ENCODE data around the gene INPP5A. TPM values are rescaled to one million over a fixed set of nuclear protein-coding genes. Genes with fewer than 3 reads are reported as not detected.
"Not testable (repeated sequence)": the region's sequence is repeated elsewhere in the genome, so short reads cannot be mapped to it uniquely, and the experiment has no call there.

The INPP5A gene
- total RNA-seq, 1 experiment from 2014 or later: 12.3 TPM

DNA sequence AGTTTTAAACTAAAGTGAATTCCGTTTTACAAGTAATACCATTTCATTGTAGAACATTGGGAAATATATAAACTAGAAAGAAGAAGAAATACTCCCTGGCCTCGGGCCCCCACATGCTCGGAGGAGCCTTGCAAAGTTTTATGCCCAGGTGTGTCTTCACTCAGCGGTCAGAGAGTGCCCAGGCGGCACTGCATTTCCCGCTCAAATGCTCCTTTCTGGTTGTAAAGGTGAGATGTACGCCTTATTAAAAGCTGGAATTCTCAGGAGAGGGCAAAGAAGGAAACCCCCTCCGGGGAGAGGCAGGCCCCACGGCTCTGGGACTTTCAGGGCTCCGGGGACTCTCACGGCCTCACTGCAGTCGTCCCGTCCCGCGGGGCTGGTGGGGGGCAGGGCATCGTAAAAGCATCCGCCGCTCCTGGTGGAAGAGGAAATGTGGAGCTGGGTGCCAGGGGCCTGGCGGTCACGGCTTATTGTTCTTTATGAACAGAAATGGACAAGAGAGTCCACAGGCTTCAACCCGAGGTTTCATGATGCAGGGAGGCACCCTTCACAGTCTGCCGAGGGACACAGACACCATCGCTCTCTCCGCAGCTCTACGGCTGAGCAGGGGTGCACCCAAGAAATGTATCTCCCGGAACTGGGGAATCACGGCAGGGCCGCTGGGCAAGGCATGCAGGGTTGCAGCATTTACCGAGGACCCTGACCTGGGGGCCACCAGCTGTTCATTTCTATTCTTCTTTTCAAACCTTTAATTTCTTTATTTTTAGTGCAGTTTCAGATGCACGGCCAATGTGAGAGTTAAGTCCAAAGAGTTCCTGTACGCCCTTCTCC is 47.7 kb upstream of the INPP5A start:
- Histone ChIP-seq H2AFZ (ENCODE audit: low read depth, low read length, poor library complexity, severe bottlenecking) (no peak overlapping the region), H3K27ac (ENCODE audit: low read depth, low read length) (no peak overlapping the region), H3K36me3 (ENCODE audit: control insufficient read depth in 1 of 2, insufficient read depth in 2 of 2, low read length in 2 of 2) (no peaks in the 10 kb centered on the region), H3K9ac (ENCODE audit: low read length) (no peak overlapping the region), H3K4me3 (replicated peaks in 1 of 2; ENCODE audit: low read depth in 1 of 2, low read length in 2 of 2) (no peak overlapping the region), H3K4me2 (ENCODE audit: low read length) (no peak overlapping the region), H3K9me3 (ENCODE audit: control insufficient read depth in 1 of 2, insufficient read depth in 1 of 2, low read depth in 1 of 2, low read length in 2 of 2) (no peaks in the 10 kb centered on the region), H4K20me1 (ENCODE audit: insufficient read depth) (no peaks in the 10 kb centered on the region), H3K79me2 (ENCODE audit: insufficient read depth, low read length) (no peaks in the 10 kb centered on the region), H3K27me3 (ENCODE audit: insufficient read depth, low read length) (no peaks in the 10 kb centered on the region), H3K9me2 (ENCODE audit: insufficient read depth) (no peaks in the 10 kb centered on the region), H3K4me1 (ENCODE audit: control insufficient read depth in 1 of 2, insufficient read depth in 2 of 2, low read length in 2 of 2) (no peaks in the 10 kb centered on the region)
- ATAC-seq (no peak), DNase-seq (ENCODE audit: low read depth, low spot score) (no peak)
- no TSS peak for BruUV-seq (replicated peaks)
- ChIA-PET RAD21 (ENCODE audit: low non-redundant PET in 1 of 2, low total read pairs in 2 of 2, uncharacterized antibody in 2 of 2, unreplicated experiment in 2 of 2) (no interaction called here), CTCF (no interaction called here), POLR2A (no interaction called here)
- no peak for TF ChIP-seq CBX3 (IDR thresholded peaks at IDR 0.05; ENCODE audit: low read depth)
- TF ChIP-seq, protein P1, sequence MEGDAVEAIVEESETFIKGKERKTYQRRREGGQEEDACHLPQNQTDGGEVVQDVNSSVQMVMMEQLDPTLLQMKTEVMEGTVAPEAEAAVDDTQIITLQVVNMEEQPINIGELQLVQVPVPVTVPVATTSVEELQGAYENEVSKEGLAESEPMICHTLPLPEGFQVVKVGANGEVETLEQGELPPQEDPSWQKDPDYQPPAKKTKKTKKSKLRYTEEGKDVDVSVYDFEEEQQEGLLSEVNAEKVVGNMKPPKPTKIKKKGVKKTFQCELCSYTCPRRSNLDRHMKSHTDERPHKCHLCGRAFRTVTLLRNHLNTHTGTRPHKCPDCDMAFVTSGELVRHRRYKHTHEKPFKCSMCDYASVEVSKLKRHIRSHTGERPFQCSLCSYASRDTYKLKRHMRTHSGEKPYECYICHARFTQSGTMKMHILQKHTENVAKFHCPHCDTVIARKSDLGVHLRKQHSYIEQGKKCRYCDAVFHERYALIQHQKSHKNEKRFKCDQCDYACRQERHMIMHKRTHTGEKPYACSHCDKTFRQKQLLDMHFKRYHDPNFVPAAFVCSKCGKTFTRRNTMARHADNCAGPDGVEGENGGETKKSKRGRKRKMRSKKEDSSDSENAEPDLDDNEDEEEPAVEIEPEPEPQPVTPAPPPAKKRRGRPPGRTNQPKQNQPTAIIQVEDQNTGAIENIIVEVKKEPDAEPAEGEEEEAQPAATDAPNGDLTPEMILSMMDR (IDR thresholded peaks at IDR 0.05 in 2 of 3, conservative IDR thresholded peaks at IDR 0.05 in 1 of 3; ENCODE audit: borderline replicate concordance in 1 of 3, insufficient read depth in 1 of 3, low read depth in 2 of 3, low read length in 2 of 3): no peak
- TF ChIP-seq ELF1 (IDR thresholded peaks at IDR 0.05; ENCODE audit: borderline replicate concordance, low read depth): no peak
- no peak for TF ChIP-seq SP1 (IDR thresholded peaks at IDR 0.05; ENCODE audit: low read depth)
- no peak for TF ChIP-seq CEBPB (IDR thresholded peaks at IDR 0.05; ENCODE audit: low read depth)
- TF ChIP-seq POLR2A (IDR thresholded peaks at IDR 0.05; ENCODE audit: borderline replicate concordance, extremely low read depth, insufficient read depth, insufficient read length): no peak
- no peak for TF ChIP-seq REST (IDR thresholded peaks at IDR 0.05; ENCODE audit: low read depth)
- no peak for TF ChIP-seq JUND (IDR thresholded peaks at IDR 0.05)
- TF ChIP-seq EZH2phosphoT487 (IDR thresholded peaks at IDR 0.05; ENCODE audit: borderline replicate concordance): no peak
- TF ChIP-seq ZFX (IDR thresholded peaks at IDR 0.05): no peak
- TF ChIP-seq SIN3A (IDR thresholded peaks at IDR 0.05; ENCODE audit: low read depth): no peak
- TF ChIP-seq, protein P2, sequence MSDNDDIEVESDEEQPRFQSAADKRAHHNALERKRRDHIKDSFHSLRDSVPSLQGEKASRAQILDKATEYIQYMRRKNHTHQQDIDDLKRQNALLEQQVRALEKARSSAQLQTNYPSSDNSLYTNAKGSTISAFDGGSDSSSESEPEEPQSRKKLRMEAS (IDR thresholded peaks at IDR 0.05): no peak
- intact Hi-C loops (cut with micrococcal nuclease): no loop called here

- H3K9me3 ChIP-seq (ENCODE audit: control insufficient read depth in 1 of 2, insufficient read depth in 1 of 2, low read depth in 1 of 2, low read length in 2 of 2); H3K27me3 ChIP-seq (ENCODE audit: insufficient read depth, low read length); H3K9me2 ChIP-seq (ENCODE audit: insufficient read depth); H3K4me3 ChIP-seq (replicated peaks in 1 of 2; ENCODE audit: low read depth in 1 of 2, low read length in 2 of 2); H4K20me1 ChIP-seq (ENCODE audit: insufficient read depth); H2AFZ ChIP-seq (ENCODE audit: low read depth, low read length, poor library complexity, severe bottlenecking); intact Hi-C loops (cut with micrococcal nuclease); H3K27ac ChIP-seq (ENCODE audit: low read depth, low read length); H3K4me2 ChIP-seq (ENCODE audit: low read length); H3K4me1 ChIP-seq (ENCODE audit: control insufficient read depth in 1 of 2, insufficient read depth in 2 of 2, low read length in 2 of 2); ATAC-seq; DNase-seq (ENCODE audit: low read depth, low spot score); BruUV-seq (replicated peaks); H3K79me2 ChIP-seq (ENCODE audit: insufficient read depth, low read length); POLR2A ChIA-PET; CTCF ChIA-PET; H3K36me3 ChIP-seq (ENCODE audit: control insufficient read depth in 1 of 2, insufficient read depth in 2 of 2, low read length in 2 of 2); RAD21 ChIA-PET (ENCODE audit: low non-redundant PET in 1 of 2, low total read pairs in 2 of 2, uncharacterized antibody in 2 of 2, unreplicated experiment in 2 of 2); H3K9ac ChIP-seq (ENCODE audit: low read length): not testable (repeated sequence)
Observed at GRCh38 chr10:132491534-132491933, 46.1 kb upstream of the INPP5A start.
